Measurements from ENCODE around the gene FILIP1L.

FILIP1L gene

DNA sequence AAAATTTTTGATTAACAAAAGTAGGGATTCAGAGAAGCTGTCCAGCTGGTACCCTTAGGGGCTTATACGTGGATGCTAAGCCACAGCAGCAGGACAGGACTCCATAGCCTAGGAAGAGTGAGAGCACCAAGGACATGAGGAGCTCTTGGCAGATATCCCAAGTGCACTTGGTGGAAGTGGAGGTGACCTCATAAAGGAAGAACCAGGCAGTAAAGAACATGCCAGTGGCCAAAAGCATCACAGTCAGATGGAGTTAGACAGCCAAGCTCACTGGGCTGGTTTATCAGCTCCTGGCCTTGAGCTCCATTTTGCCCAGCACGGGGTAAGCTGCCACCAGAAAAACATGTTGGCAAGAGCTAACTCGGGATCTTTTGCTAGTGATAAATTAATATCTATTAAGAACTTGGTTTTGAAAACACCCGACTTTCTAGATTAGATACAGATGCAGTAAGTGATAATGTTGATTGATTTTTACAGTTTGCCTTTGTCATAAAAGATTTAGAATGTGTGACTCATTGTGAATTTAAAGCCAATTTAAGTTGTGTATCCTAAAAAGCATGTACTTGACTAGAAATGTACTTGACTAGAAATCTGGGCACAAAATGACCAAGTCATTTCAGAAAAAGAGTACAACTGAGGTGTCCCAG, 188.6 kb downstream of the FILIP1L start:
- no peak for DNase-seq (ENCODE audit: low read depth in 2 of 2)

DNA sequence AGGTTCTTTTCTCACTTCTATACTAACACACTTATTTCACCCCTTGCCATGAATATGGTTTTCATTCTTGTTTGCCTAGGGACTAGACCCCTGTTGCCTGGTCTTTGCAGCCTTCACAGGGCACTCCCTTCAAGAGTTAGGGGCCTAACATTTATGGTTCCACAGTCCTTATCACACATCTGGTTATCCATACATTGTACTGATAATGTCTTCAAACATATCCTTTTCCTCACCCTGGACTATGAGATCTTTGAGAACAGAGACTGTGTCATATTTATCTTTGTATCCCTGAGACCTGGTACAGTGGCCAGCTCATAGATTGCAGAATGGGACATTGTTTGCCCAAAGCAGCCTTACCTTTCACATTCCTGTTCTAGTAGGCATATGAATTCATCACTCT, 190.4 kb downstream of the FILIP1L start:
- no peak for DNase-seq (ENCODE audit: low read depth in 2 of 2)

DNA sequence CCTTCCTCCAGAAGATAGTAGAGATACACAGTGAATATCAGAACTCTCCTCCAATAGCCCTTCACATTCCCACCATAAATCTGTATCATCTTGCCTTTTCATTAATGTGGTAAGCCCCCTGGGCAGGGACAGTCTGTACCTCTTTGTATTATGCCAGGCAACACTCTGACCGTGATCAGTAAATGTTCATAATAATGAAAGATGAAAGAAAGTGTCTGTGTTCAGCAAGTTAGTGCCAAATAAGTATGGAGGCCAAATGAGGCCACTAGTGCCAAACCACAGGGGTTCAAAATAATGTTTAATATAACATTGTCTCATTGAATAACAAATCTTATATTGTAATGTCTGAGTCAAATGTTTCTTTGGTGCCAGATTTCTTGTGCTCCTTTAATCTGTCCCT, 192.3 kb downstream of the FILIP1L start:
- DNase-seq (ENCODE audit: low read depth in 2 of 2), result no peak

DNA sequence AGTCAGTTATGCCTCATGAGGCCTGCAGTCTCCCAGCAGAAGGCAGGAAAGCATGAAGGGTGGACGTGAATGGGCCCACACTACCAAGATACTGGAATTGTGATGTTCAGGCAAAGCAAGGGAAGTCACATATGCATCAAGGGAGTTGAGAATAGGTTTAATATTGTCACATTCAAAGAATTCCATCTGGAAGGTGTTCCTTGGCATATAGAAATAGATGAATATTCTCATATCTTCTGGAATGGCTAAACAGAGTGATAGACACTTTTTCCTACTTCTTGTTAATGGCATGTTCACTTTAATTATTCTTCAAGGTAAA, 193.0 kb downstream of the FILIP1L start:
- DNase-seq (ENCODE audit: low read depth in 2 of 2), result no peak

DNA sequence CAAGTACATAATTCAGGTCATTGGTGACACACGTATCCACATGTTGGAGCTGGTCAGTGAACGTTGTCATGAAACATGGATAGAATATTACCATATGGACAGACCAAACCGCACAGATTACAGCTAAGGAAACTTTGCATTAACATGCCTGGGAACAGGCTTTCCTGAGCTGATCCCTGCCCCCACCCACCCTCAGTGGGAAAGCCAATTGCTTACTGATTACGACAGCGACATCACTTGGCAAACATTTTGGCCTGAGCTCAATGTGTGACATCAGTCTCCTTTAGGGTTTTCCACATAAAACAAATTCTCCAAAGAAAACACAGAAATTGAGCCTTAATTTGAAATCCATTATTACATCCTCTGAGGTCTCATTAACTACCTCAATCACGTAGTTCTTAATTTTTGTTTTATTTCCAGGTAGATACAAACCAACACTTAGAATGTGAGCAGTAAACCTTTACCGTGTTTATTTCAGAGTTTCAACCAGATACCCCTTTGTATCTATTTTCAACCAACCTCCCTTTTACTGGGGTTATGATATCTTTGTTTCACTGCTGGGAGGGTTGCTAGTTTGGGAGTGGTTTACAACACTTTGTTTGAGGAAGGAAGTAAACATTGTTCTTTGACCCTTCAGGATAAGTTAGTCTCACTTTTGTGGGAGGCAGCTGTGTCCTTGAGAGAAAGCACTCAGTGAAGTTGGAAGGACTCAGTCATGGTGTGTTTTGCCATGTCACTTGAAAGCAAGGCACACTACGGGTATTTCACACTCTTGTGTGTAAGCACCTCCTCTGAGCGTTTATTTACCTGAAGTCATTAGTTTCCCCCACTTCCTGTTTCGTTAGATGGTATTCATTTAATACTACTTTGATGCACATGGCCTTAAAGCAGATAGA, 193.6 kb downstream of the FILIP1L start:
- DNase-seq (ENCODE audit: low read depth in 2 of 2), result no peak

DNA sequence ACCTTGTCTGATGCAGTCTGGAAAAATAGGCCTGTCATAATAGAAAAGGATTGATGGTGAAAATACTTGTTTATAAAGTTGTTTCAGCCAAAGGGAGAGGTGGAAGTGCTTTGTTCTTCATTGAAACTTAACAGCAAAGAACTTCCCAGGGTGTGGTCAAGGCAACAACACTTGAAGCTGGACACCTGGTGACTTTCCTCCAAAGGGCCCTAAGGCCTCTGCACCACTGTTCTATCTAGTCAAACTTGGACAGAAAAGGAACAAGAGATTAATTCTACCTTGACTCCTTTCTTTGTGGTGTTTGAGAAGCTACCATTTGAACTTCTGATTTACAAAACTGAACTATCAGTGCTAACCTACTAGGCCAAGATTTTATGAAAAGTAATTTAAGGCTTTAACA, 194.6 kb downstream of the FILIP1L start:
- no peak for DNase-seq (ENCODE audit: low read depth in 2 of 2)

DNA sequence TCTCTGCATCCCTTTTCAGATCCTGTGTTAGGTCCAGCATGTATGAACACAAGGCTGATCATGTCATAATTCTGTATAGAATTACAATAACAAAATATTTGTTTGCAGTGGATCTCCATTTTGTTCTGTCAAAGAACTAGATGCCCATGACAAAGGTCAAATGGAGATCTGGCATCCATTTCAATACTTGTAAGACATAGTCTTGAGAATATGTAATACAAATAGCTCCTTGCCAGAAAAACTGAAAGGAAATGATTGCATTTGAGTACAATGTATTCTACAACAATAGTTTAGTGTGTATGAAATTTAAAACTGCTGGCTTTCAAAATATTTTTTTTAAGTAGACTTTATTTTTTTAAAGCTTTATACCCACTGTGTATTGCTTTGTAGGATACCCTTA, 195.6 kb downstream of the FILIP1L start:
- DNase-seq (ENCODE audit: low read depth in 2 of 2), result no peak

DNA sequence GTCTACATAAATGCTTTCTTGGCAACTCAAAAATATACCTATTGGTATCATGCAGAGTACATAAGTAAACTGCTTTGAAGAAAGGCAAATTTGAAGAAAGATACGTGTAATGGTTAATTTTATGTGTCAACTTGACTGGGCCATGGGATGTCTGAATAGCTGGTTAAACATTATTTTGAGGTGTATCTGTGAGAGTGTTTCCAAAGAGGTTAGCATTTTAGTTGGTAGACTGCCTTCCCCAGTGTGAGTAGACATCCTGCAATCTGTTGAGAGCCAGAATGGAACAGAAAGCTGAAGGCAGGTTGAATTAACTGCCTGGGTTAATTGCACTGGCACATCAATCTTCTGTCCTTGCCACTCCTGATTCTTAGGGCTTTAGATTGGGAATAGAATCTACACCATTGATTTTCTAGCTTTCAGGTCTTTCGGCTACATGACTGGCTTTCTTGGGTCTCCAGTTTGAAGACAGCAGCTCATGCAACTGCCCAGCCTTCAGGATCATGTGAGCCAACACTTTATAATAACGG, 198.3 kb downstream of the FILIP1L start:
- DNase-seq (ENCODE audit: low read depth in 2 of 2), result no peak

DNA sequence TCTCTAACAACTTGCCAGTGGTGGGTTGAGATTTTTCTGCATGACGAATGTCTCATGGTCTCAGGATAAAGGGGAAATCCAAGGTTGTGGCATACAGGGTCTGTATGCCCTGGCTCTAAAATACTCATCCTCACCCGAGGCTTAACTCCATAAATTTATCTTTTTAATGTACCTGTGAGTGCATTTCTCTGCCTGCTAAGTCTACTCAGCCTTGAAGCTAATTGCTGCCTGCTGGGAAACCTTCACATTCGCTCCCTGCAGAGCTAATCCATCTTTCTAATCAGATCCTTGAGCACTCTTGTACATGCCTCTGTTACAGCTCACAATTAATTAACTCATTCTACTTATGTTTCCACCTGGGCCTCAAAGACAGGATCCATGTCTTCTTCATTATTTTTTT, 202.9 kb downstream of the FILIP1L start:
- DNase-seq (ENCODE audit: low read depth in 2 of 2), result no peak

DNA sequence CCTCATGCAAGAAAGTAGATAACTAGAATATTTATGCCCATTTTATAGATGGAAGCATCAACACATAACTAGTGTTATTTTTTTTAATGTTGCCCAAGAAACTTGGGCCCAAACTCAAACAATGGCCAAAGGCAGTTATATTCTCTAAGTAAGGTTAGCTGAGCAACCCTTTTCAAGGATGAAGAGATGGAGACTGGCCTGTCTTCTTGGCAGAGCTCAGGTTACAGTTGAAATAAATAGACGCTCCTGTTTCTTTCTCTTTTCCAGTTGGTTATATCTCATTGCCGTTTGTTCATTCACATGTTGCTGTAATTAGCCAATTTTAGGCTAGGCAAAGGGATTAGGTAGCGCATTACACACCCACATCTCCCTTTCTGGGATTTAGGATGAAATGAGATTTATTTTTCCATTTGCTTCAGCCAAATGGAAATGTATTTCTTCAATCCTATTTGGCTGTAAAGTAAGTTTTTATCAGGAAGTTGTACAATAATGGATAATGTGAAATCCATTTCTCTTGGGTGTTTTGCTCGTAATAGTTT, 203.5 kb downstream of the FILIP1L start:
- no peak for DNase-seq (ENCODE audit: low read depth in 2 of 2)

DNA sequence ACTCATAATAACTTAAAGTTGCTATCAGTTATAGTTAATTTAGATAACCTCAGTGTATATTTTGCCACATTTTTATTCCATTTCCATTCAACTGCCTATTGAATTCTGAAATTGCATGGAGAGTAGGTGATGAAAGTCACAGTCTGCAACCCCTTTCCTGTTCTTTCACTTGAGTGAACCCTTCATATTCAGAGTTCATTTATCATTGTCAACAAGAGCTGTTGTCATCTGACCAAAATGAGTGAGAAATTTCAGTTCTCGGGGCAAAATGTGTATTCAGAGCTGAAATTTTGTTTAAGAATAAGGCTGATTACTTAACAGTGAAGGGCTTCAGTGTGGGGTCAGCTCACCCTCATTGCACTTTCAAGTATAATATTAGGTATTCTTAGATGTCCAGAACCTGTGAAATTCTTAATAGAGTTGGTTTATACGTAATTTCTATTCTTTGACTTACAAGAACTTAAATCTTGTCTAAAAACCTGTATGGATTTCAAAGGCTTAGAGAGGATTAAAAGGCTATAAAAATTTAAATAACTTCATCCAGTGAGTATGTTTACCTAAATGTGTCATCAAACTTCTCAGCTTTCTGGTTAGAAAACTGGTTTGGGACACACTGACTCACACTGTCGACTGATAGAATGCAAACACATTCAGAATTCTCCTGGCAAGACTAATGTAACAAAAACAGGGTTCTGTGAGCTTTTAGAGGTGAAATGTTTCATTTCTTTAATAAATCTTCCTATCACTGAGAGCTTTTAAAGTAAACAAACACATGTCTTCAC, 204.4 kb downstream of the FILIP1L start:
- DNase-seq (ENCODE audit: low read depth in 2 of 2), result no peak

DNA sequence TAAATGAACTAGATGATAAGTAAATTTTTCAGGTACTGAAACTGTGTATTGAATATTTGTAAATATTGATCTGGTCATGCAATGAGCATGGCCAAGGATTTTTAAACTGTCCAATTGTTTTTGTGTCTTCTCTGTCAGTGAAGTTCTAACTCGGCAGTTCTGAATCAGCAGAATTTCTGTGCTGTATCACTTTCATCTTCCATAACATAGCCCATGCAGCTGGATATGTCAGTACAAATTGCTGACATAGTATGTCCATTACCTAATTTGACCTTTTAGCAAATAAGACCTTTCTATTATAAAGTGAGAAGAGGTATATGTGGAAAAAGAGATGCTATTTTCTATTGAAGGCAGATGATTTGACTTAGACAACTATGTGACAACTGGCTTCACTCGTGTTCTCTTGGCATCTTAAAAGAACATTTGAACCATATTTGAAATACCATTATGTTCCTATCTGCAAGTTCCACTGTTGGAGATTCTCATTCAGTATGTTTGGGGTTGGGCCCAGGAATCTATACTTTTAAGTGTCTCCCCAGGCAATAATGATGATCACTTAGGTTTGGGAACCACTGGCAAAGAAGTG, 206.2 kb downstream of the FILIP1L start:
- no peak for DNase-seq (ENCODE audit: low read depth in 2 of 2)

DNA sequence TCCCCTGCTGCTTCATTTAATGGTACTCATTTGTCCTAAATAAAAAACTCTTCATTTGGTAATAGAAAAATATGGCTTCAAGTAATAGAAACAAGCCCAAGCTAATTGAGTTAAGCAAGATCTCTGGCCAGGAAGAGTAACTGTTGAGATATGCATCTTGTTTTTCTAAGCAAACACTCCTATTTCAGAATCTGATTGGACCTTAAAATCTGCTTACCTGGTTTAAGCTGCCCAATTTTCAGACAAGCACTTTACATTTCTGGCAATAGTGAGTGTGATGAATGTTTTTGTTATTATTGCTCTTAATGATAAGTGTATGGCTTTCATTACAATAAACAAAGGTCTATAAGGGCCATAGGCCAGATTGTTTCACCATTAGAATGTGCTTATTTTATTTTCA, 210.4 kb downstream of the FILIP1L start:
- DNase-seq (ENCODE audit: low read depth in 2 of 2), result no peak

DNA sequence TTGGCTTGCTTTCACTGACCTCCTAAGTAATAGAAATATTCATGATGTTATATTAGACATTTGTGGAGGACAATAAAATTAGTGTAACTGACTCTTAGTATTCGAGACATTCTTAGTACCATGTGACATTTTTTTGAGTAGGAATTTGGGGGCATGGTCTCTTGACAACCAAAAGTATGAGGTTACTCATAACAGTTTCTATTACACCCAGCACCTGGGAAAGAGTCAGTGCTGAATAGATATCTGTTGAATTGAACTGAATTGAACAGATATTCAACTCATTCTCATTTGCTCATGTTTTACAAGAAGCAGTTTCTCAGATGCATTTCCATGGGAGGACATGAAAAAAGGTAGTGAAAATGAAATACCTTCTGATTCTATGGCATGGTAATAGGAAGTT, 212.2 kb downstream of the FILIP1L start:
- DNase-seq (ENCODE audit: low read depth in 2 of 2), result no peak

DNA sequence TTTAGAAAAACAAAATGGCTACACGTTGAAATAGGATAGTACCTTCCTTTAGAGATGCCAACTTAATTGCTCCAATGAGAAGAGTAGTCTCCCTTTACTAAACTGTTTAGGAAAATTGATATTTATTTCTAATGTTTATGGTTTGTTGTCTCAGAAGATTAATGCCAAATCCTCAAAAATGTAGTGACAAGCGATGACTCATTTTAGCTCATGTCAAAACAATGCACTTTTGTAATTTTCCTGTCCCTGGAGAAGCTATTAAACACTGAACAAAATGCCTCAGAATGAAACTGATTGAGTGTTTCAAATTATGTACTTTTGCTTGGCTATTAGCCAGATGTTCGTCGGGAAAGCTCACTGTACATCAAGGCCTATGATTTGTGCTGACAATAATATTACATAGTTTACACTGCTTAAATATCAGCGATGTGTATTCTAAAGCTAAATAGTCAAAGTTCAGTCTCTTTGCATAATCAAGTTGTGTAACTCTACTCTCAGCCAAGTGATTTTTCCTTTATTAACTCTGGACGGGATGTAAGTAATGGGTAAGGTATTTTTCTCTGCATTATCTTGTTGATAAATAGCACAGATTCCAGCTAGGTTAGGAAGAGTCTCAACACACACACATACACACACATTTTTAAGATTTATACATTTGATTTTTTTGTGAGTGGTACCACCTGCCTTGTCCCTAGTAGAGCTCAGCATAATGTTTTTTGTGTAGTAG, 212.9 kb downstream of the FILIP1L start:
- no peak for DNase-seq (ENCODE audit: low read depth in 2 of 2)

DNA sequence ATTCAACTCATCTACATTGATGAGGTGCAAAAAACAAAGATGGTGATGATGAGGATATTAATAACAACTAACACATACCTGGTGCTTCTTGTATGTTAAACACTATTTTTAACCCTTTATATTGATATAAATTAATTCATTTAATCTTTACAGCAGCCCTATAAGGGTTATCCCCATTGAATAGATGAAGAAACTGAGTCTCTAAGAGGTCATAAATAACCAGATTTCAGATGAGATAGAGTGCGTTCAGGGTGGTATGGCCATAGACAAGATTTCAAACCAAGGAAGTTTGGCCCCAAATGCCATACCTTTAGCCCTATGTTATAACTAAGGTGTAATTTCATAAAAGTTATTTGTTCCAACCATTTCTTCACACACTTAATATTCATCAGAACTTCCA, 214.1 kb downstream of the FILIP1L start:
- DNase-seq (ENCODE audit: low read depth in 2 of 2), result no peak

DNA sequence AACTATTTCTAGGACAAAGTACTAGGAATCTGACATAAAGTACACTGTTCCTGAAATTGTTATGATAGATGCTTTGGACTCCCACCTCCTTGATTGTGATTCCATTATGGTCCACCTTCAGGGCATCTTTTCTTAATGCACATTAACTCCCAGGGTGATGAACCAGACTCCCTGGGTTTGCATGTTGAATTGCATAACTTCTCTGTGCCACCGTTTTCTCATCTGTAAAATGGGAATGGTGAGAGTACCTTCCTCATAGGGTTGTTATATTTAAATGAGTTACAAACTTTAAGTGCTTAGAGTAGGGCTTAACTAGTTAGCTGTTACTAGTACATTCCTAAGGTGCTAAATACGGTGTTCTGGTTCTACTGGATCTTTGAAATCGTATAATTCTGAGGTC, 214.7 kb downstream of the FILIP1L start:
- no peak for DNase-seq (ENCODE audit: low read depth in 2 of 2)

DNA sequence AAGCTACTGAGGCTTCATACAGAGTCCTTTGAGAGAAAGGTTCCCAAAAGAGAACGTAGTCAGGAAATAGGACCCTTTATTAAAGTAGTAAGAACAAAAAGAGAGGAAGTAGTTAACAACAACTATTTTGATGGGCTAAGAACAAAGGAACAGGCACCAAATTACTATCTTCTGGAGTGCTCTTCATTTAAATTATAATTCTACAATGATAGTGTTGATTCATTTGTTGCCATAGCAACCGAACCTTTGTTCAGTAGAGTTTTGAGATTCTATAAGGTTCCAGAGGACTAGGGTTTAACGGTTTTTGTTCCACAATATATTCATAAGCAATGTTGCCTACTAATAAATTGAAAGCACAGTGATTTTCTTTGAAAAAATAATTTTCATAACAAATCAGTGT, 217.8 kb downstream of the FILIP1L start:
- DNase-seq (ENCODE audit: low read depth in 2 of 2), result no peak

DNA sequence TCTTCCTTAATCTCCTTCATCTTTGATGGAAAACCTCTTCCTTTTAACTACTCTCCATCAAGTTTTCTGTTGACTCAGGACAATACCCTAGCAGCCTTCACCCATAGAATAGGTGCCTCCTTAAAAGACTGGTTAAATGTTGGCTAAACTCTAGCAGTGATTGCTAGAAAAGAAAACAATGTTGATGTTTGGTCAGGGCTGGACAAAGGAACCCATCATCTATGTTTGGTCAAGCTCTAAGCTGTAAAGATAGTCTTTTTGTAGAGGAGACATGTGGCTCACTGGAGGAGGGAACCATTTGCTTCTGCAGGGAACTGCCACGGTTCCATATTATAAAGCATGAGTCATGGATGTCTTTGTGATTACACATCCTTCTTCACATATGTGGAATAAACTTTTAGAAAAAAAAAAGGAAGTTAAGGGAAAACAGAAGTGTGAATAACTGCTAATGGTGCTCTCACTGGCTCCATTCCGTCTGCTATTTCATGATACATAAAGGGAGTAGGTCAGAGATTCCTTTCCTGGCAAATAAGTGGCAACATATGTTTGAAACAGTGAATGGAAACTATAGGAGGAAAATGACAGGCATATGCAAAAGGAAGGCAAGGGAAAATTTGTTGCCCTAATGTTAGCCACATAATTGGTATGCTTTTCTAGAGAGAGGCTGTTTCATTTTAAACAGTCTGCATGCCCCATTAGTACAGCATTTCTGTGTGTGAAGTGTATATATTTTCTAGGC, 218.4 kb downstream of the FILIP1L start:
- no peak for DNase-seq (ENCODE audit: low read depth in 2 of 2)

DNA sequence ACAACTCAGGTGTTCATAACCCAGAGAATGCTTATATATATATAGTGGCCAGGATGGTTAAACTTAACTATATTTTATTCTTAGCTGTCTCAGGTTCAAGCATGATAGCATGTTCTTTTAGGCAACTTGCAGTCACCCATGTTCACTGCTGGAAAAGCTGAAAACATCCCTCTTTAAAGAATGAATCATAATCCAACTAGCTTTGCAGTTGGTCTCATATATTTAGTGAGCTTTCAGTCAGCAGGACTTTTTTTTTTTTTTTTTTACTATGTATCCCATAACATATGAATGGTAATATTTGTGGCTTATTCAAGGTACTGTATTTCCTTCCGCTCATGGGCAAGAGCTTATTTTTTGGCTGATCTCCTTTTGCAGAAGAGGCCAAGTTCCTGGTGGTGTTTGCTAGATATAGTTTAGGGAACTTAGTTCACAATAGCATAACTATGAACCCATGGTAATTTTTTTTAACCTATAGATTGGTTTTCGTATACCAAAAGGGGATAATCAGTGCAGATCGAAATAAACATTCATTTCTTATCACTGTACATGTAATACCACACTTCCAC, 219.1 kb downstream of the FILIP1L start:
- no peak for DNase-seq (ENCODE audit: low read depth in 2 of 2)

Measured in stimulated activated CD4-positive, alpha-beta T cell treated with anti-CD3 and anti-CD28 coated beads, Interleukin-15, amount 100 ng/mL, for 48 hours (primary cell).